ENCODE results near the gene ZNF133. TPM values are rescaled to one million over a fixed set of nuclear protein-coding genes. Genes with fewer than 3 reads are reported as not detected.
A peak's percentile ranks its signal among the peaks of the same experiment; 100 is the strongest.

ZNF133 gene
- total and polyA plus RNA-seq, 2 of the 13 experiments (the other 11 are each of a cell fraction or from before 2014, with no cell fraction given) = 23.5 to 26.7 TPM

DNA sequence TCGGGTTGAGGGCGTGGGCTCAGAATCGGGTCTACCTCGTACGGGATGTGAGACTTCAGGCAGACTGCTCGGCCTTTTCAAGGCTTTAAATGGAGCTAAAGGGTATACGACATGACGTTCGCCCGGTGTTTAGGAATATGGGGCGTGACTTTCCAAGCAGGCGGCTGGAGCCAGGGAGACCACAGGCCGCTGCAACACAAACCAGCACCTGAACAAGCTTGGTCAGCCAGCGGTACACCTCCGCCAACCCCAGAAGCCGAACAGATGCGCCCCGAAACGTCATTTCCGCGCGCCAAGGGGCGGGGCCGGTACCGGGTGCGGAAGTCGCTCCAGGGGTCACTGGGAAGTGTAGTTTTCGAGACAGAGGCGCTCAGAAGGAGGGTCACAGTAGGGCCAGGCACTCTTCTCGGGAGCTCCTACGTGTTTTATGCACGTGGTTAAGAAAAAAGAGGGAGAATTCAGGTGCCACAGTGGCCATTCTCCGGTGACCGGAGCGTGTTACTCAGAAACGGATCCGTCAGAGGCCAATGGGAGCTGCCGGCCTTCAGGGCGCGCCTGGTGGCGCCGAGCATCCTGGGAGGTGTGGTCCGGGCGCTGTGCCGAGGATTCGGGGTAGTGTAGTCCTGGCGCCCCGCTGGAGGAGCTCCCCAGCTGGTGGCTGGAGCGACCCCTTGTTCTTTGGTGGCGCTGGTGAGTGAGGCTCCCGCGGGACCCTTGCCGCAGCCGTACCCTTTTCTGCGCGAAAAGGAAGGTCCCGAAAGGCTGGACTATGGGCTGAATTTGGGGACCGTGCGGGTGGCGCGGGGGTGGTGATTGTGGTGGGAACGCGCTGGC is at the start of gene ZNF133 (continued):
- TF ChIP-seq, protein P1, sequence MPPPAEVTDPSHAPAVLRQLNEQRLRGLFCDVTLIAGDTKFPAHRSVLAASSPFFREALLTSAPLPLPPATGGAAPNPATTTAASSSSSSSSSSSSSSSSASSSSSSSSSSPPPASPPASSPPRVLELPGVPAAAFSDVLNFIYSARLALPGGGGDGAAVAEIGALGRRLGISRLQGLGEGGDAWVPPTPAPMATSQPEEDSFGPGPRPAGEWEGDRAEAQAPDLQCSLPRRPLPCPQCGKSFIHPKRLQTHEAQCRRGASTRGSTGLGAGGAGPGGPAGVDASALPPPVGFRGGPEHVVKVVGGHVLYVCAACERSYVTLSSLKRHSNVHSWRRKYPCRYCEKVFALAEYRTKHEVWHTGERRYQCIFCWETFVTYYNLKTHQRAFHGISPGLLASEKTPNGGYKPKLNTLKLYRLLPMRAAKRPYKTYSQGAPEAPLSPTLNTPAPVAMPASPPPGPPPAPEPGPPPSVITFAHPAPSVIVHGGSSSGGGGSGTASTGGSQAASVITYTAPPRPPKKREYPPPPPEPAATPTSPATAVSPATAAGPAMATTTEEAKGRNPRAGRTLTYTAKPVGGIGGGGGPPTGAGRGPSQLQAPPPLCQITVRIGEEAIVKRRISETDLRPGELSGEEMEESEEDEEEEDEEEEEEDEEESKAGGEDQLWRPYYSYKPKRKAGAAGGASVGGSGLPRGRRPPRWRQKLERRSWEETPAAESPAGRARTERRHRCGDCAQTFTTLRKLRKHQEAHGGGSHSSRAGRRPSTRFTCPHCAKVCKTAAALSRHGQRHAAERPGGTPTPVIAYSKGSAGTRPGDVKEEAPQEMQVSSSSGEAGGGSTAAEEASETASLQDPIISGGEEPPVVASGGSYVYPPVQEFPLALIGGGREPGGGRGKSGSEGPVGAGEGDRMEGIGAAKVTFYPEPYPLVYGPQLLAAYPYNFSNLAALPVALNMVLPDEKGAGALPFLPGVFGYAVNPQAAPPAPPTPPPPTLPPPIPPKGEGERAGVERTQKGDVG (CRISPR knock-in tag; IDR thresholded peaks at IDR 0.05; ENCODE audit: borderline replicate concordance) = peak; percentile 85; the same call in 1 of the 2 replicates
- TF ChIP-seq, protein P2, sequence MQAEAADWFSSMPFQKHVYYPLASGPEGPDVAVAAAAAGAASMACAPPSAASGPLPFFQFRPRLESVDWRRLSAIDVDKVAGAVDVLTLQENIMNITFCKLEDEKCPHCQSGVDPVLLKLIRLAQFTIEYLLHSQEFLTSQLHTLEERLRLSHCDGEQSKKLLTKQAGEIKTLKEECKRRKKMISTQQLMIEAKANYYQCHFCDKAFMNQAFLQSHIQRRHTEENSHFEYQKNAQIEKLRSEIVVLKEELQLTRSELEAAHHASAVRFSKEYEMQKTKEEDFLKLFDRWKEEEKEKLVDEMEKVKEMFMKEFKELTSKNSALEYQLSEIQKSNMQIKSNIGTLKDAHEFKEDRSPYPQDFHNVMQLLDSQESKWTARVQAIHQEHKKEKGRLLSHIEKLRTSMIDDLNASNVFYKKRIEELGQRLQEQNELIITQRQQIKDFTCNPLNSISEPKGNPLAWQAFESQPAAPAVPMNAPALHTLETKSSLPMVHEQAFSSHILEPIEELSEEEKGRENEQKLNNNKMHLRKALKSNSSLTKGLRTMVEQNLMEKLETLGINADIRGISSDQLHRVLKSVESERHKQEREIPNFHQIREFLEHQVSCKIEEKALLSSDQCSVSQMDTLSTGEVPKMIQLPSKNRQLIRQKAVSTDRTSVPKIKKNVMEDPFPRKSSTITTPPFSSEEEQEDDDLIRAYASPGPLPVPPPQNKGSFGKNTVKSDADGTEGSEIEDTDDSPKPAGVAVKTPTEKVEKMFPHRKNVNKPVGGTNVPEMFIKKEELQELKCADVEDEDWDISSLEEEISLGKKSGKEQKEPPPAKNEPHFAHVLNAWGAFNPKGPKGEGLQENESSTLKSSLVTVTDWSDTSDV (CRISPR knock-in tag; IDR thresholded peaks at IDR 0.05) = peak; percentile 84
- TF ChIP-seq, protein P3, sequence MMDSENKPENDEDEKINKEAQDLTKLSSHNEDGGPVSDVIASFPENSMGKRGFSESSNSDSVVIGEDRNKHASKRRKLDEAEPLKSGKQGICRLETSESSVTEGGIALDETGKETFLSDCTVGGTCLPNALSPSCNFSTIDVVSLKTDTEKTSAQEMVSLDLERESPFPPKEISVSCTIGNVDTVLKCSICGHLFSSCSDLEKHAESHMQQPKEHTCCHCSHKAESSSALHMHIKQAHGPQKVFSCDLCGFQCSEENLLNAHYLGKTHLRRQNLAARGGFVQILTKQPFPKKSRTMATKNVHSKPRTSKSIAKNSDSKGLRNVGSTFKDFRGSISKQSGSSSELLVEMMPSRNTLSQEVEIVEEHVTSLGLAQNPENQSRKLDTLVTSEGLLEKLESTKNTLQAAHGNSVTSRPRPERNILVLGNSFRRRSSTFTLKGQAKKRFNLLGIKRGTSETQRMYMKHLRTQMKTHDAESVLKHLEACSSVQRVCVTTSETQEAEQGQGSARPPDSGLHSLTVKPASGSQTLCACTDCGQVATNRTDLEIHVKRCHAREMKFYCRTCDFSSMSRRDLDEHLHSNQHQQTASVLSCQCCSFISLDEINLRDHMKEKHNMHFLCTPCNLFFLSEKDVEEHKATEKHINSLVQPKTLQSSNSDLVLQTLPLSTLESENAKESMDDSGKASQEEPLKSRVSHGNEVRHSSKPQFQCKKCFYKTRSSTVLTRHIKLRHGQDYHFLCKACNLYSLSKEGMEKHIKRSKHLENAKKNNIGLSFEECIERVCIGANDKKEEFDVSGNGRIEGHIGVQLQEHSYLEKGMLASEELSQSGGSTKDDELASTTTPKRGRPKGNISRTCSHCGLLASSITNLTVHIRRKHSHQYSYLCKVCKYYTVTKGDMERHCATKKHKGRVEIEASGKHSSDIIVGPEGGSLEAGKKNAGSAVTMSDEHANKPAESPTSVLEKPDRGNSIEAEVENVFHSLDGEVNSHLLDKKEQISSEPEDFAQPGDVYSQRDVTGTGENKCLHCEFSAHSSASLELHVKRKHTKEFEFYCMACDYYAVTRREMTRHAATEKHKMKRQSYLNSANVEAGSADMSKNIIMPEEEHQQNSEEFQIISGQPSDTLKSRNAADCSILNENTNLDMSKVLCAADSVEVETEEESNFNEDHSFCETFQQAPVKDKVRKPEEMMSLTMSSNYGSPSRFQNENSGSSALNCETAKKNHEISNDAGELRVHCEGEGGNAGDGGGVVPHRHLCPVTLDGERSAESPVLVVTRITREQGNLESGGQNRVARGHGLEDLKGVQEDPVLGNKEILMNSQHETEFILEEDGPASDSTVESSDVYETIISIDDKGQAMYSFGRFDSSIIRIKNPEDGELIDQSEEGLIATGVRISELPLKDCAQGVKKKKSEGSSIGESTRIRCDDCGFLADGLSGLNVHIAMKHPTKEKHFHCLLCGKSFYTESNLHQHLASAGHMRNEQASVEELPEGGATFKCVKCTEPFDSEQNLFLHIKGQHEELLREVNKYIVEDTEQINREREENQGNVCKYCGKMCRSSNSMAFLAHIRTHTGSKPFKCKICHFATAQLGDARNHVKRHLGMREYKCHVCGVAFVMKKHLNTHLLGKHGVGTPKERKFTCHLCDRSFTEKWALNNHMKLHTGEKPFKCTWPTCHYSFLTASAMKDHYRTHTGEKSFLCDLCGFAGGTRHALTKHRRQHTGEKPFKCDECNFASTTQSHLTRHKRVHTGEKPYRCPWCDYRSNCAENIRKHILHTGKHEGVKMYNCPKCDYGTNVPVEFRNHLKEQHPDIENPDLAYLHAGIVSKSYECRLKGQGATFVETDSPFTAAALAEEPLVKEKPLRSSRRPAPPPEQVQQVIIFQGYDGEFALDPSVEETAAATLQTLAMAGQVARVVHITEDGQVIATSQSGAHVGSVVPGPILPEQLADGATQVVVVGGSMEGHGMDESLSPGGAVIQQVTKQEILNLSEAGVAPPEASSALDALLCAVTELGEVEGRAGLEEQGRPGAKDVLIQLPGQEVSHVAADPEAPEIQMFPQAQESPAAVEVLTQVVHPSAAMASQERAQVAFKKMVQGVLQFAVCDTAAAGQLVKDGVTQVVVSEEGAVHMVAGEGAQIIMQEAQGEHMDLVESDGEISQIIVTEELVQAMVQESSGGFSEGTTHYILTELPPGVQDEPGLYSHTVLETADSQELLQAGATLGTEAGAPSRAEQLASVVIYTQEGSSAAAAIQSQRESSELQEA (CRISPR knock-in tag; IDR thresholded peaks at IDR 0.05; ENCODE audit: not compliant biosample characterization) = peak; percentile 35
- peak; percentile 78; the same call in 1 of the 2 replicates for TF ChIP-seq ZNF891 (CRISPR knock-in tag; IDR thresholded peaks at IDR 0.05)
- TF ChIP-seq ISX (CRISPR knock-in tag; conservative IDR thresholded peaks at IDR 0.05) = no peak; the same call in 1 of the 2 replicates
- TF ChIP-seq ZKSCAN1 (IDR thresholded peaks at IDR 0.05; ENCODE audit: low read length) = no peak
- TF ChIP-seq, protein P4, sequence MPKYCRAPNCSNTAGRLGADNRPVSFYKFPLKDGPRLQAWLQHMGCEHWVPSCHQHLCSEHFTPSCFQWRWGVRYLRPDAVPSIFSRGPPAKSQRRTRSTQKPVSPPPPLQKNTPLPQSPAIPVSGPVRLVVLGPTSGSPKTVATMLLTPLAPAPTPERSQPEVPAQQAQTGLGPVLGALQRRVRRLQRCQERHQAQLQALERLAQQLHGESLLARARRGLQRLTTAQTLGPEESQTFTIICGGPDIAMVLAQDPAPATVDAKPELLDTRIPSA (CRISPR knock-in tag; IDR thresholded peaks at IDR 0.05; ENCODE audit: borderline replicate concordance) = peak; percentile 19; the same call in 1 of the 2 replicates
